ENCODE measurements around the gene TIGD7.

The TIGD7 gene

DNA sequence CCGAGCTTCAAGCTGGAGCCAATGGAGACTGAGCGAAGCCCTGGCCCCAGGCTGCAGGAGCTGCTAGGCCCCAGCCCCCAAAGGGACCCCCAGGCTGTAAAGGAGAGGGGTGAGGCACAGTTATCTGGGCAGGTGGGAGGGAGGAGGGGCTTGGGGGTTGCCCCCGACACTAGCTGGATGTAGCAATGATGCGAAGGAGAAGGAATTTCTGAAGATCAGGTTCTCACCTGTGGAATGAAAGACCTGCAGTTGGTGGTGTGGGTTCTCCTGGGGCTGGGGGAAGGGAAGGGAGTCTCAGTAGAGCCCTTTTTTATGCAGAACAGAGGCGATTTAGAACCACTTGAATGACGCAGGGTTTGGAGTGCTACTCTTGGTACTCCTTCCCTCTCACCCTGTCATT lies 20.1 kb downstream of the TIGD7 start:
- H3K4me3 ChIP-seq (ENCODE audit: low read depth, low read length), result no peak overlapping the region
- no peak overlapping the region for H3K27ac ChIP-seq
- H3K27me3 ChIP-seq (ENCODE audit: insufficient read depth, low read depth, severe bottlenecking), result no peaks in the 10 kb centered on the region
- TF ChIP-seq, protein P1, sequence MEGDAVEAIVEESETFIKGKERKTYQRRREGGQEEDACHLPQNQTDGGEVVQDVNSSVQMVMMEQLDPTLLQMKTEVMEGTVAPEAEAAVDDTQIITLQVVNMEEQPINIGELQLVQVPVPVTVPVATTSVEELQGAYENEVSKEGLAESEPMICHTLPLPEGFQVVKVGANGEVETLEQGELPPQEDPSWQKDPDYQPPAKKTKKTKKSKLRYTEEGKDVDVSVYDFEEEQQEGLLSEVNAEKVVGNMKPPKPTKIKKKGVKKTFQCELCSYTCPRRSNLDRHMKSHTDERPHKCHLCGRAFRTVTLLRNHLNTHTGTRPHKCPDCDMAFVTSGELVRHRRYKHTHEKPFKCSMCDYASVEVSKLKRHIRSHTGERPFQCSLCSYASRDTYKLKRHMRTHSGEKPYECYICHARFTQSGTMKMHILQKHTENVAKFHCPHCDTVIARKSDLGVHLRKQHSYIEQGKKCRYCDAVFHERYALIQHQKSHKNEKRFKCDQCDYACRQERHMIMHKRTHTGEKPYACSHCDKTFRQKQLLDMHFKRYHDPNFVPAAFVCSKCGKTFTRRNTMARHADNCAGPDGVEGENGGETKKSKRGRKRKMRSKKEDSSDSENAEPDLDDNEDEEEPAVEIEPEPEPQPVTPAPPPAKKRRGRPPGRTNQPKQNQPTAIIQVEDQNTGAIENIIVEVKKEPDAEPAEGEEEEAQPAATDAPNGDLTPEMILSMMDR (IDR thresholded peaks at IDR 0.05; ENCODE audit: low read depth, low read length), result no peak
- peaks cover 58% of the 10 kb centered on the region for H3K36me3 ChIP-seq
- H3K9me3 ChIP-seq (ENCODE audit: severe bottlenecking), result peaks cover 6% of the 10 kb centered on the region
- no peak for DNase-seq

DNA sequence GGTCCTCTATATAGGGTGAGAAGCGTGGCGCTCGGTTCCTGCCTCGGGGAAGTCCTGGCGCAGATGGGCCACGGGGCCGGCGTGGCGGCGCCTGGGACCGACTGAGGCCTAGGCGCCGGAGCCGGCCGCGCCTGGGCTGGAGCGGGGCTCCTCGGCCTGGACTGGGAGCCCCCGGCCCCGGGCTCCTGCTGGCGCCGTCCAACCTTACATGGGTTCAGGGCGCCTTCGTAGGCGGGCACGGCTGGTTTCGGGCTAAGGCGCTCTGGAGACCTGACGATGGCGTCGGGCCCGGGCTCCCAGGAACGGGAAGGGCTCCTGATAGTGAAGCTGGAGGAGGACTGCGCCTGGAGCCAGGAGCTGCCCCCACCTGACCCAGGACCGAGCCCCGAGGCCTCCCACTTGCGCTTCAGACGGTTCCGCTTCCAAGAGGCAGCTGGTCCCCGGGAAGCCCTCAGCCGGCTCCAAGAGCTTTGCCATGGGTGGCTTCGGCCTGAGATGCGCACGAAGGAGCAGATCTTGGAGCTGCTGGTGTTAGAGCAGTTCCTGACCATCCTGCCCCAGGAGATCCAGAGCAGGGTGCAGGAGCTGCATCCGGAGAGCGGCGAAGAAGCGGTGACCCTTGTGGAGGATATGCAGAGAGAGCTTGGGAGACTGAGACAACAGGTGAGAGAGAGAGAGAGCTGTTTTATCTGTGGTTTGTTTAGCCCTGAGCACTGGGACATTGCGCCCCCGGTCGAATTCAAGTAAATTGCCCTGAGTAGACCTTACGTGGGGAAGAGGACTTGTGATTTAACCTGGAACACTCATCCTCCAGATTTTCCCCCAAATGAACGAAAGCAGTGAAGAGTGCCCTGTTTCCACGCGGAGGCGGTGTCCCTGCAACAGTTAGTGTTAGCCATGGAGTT lies 21.4 kb downstream of the TIGD7 start:
- TF ChIP-seq, protein P1 (IDR thresholded peaks at IDR 0.05; ENCODE audit: low read depth, low read length), result no peak
- DNase-seq, result no peak
- Histone ChIP-seq H3K27me3 (ENCODE audit: insufficient read depth, low read depth, severe bottlenecking) (no peaks in the 10 kb centered on the region), H3K36me3 (peaks cover 45% of the 10 kb centered on the region), H3K27ac (peak overlapping the region; percentile 96), H3K4me3 (ENCODE audit: low read depth, low read length) (peak overlapping the region; percentile 75), H3K9me3 (ENCODE audit: severe bottlenecking) (no peaks in the 10 kb centered on the region)

DNA sequence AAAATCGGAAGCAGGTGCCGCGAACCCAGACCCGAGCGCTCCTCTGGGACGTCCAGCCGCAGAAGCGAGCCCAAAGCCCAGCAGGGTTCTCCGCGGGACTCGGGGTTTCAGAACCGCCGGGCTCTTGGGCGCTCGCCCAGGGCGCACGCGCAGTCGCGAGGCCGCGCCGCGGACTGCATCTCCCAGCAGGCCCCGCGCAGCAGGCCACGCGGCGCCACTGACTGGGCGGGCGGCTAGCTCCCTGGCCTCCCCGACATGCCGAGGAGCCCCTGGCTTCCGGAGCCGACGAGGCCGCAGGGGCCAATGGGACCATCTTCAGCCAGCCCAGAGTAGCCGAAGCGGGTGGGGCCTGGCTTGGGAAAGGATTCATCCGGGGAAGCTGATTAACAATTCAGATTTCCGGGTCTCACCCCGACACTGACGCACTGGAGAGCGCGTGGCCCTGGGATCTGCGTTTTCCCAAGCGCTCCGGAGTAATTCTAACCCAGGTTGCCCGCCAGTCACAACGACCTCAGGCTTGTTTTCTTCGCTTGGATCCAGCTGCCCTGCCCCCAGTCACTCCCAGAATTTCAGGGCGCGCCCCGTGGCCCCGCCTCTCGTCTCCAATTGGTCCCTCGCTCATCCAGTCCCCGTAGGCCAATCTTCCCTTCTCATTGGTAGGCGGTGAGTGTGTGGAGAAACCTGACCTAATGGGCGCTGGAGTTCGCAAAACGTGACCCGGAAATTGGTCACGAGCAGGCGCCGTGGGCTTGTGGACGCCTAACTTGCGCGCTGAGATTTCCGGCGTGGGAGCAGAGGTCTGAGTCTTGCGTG lies 22.3 kb downstream of the TIGD7 start, which contains the start of gene ZNF263:
Gene ZNF263 (plus strand): TSS at position 762 of the 813 bp plus-strand sequence. CDS start 328 bp downstream, outside the sequence.
- peak within 1 kb of the TSS; percentile 96 for H3K27ac ChIP-seq
- H3K9me3 ChIP-seq (ENCODE audit: severe bottlenecking), result no peaks in the 10 kb centered on the region
- TF ChIP-seq, protein P1 (IDR thresholded peaks at IDR 0.05; ENCODE audit: low read depth, low read length), result no peak
- H3K36me3 ChIP-seq, result peaks cover 37% of the 10 kb centered on the region
- H3K4me3 ChIP-seq (ENCODE audit: low read depth, low read length), result peak within 1 kb of the TSS; percentile 75
- peak; percentile 96 for DNase-seq
- no peaks in the 10 kb centered on the region for H3K27me3 ChIP-seq (ENCODE audit: insufficient read depth, low read depth, severe bottlenecking)

DNA sequence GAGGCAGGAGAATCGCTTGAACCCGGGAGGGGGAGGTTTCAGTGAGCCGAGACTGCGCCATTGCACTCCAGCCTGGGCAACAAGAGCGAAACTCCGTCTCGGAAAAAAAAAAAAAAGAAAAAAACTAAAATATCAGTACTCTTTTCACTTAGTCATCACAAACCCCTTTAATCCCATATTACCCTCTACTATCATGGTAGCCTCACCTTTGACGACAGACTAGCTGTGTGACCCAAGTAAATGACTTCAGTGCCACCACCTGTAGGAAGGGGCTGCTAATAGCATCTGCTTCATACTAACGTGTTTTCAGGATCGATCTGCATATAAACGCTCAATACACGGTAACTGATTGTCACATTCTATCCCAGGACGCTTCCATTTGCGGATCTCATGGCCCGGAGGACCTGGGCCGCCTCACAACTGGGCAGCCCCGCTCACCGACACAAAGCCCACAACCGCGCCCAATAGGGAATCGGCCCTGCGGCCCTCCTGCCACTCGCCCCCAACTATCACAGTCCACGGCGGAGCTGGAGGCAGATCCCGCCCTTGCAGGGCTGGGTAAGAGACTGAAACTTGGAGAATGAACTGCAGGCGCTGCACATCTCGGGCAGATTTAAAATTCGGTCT lies 23.0 kb downstream of the TIGD7 start:
- H3K27ac ChIP-seq, result peak overlapping the region; percentile 96
- peak; percentile 84 for DNase-seq

DNA sequence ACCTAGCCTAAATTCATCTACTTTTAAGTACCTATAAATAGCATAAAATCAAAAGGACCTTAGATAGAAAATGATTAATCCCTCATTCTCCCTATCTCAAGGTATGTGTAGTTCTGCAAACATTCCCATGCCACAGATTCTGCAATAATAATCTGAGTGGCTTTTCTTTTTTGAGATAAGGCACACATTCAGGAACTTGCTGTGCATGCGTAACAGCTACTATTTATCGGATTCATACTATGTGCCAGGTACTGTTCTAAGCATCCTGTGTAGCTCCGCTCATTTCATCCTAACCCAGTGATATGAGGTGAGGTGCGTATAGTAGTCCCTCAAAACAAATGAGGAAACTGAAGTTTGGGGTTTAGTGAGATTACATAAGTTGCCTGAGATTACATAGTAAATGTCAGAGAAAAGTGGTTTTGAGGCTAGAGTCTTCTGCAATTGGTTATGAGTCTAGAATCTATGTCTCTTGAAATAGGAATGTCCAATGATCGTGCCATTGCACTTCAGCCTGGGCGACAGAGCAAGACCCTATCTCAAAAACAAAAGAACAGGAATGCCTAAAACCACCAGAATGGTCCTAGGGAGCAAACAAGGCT lies 23.9 kb downstream of the TIGD7 start:
- H3K4me3 ChIP-seq (ENCODE audit: low read depth, low read length), result peak overlapping the region; percentile 75; the same call in 1 of the 2 replicates
- H3K9me3 ChIP-seq (ENCODE audit: severe bottlenecking), result no peaks in the 10 kb centered on the region
- peaks cover 23% of the 10 kb centered on the region for H3K36me3 ChIP-seq
- DNase-seq, result no peak
- TF ChIP-seq, protein P1 (IDR thresholded peaks at IDR 0.05; ENCODE audit: low read depth, low read length), result no peak
- H3K27ac ChIP-seq, result peak overlapping the region; percentile 96
- no peaks in the 10 kb centered on the region for H3K27me3 ChIP-seq (ENCODE audit: insufficient read depth, low read depth, severe bottlenecking)

More for the DNA sequence above, 23.0 kb downstream of the TIGD7 start:
- peaks cover 32% of the 10 kb centered on the region for H3K36me3 ChIP-seq
- TF ChIP-seq, protein P1 (IDR thresholded peaks at IDR 0.05; ENCODE audit: low read depth, low read length), result no peak
- no peaks in the 10 kb centered on the region for H3K27me3 ChIP-seq (ENCODE audit: insufficient read depth, low read depth, severe bottlenecking)
- peak overlapping the region; percentile 75 for H3K4me3 ChIP-seq (ENCODE audit: low read depth, low read length)
- no peaks in the 10 kb centered on the region for H3K9me3 ChIP-seq (ENCODE audit: severe bottlenecking)
